SH-SY5Y (cell line): Measurements from ENCODE around the gene DOCK3.

Experiments
- GATA2 ChIP-seq: IDR thresholded peaks from 2 replicates; pipeline ENCODE4 v1.6.1; 2011; ENCODE audit warnings: mild to moderate bottlenecking, low read depth, low read length
- GATA3 ChIP-seq: IDR thresholded peaks from 2 replicates; pipeline ENCODE4 v1.6.1; 2011; ENCODE audit warnings: low read depth, mild to moderate bottlenecking, low read length, moderate library complexity

The DOCK3 gene

DNA sequence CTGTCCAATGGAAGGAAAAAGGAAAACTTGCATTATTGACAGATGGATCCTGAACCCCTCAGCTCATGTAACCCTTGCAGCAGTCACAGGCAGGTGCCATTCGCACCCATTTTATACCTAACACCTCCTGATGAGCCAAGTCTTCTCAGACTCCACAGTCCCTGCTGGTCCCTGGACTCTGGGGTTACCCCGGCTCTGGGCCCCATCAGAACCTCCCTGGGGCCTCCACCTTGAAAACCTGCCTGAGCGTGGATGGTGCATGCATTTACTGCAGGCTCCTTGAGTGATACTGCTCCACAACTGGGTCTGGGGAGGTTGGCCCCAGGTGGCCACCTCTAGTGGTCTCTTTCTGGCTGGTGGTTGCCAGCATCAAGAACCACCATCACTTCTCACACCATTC lies 15.9 kb upstream of the DOCK3 start:
- TF ChIP-seq GATA2 = no peak
- TF ChIP-seq GATA3 = no peak

DNA sequence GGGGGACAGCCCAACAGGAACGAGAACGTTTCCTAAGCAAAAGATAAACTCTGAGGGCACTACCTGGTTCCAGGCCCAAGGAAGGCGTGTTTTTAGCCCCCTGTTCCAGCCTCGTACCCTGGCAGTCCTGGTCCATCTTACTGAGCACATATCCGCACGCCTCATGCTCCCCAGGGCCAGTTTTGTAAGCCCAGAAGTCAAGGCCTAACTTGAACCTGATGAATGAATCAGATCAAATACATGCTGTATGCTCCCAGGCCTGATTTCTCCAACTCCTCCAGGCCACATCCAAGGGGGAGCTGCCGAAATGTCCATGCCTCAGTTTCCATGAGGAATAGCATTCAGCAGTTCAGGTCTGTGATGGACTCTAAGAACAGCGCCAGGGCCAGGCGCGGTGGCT lies 14.3 kb upstream of the DOCK3 start:
- TF ChIP-seq GATA3 = no peak
- no peak for TF ChIP-seq GATA2

DNA sequence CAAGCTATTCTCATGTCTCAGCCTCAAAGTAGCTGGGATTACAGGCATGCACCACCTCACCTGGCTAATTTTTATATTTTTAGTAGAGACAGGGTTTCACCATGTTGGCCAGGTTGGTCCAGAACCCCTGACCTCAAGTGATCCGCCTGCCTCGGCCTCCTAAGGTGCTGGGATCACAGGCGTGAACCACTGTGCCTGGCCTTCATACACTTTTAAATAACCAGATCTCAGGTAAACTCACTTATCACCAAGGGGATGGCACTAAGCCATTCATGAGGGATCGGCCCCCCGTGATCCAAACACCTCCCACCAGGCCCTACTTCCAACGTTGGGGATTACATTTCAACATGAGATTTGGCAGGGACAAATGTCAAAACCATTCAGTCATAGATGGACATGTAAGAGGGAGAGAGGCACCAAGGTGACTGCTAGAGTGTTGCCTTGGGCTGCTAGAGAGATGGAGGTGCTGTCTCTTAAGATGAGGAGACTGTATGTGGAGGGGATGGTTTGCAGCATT lies 13.3 kb upstream of the DOCK3 start:
- no peak for TF ChIP-seq GATA2
- TF ChIP-seq GATA3 = no peak

DNA sequence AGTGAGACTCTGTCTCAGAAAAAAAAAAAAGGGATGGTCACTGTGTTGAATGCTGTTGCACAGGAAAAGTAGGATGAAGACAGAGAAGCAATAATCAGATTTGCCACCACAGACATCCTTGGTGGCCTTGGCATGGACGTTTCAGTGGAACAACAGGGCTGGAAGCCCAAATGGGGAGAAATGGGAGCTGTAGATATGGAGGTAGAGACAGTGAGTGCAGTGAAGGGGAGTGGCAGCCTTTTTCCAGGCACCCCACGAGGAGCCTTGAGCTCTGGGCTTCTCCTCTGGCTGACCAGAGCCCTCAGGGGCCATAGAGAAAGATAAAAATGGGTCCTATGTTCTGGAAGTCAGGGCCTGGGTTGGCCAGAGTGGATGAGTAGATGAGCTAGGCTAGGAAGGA lies 12.3 kb upstream of the DOCK3 start:
- no peak for TF ChIP-seq GATA2
- no peak for TF ChIP-seq GATA3

DNA sequence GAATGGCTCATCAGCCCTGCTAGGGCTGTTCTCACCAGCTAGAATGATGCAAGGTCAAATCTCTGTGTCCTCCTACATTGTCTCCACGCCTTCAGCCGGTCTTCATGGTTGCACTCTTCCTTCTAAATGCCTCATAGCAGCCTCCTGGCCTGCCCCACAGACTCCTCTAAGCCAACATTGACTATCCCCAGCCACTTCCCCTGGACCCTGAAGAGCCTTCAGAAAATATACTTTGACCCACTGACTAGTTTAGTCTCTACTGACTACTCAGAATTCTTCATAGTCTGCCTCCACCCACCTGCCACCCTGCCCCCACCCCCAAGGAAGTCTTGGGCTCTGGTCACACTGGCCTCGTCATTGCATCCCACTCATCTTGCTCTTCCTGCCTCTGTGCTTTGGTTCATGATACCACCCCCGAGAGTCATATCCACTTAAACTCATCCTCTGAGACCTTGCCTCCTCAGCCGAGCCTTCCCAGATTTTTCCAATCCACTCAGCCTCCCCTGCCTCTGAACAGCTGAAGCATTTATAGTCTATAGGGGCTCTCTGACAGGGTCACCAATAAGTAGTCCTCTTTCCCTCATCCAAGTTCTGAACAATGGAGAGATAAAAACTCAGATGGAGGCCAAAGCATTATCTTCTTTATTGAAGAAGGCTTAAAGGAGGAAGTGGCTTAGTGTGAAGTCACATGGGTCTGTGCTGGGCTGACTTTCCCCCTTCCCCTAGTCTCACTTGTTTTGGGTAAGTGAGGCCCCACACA lies 9.5 kb upstream of the DOCK3 start:
- TF ChIP-seq GATA3 = no peak
- TF ChIP-seq GATA2 = no peak

DNA sequence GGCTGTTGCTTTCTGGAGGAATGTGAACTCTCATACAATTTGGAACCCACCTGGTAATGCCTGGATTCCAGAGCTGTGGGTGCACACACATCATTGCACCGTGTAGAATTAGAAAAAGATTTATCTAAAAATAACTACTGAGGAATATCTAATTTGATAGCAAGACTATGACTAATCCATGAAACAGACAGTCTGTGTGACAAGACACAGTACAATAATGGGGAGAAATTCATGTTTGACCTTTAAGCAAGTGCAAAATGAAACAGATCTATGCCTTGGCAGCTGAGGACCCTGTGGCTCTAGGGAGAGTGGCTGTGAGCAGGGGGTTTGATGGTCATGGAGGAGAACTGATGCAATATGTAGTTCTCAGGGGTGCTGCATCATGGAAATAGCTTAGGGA lies 7.9 kb upstream of the DOCK3 start:
- TF ChIP-seq GATA2 = no peak
- TF ChIP-seq GATA3 = no peak

DNA sequence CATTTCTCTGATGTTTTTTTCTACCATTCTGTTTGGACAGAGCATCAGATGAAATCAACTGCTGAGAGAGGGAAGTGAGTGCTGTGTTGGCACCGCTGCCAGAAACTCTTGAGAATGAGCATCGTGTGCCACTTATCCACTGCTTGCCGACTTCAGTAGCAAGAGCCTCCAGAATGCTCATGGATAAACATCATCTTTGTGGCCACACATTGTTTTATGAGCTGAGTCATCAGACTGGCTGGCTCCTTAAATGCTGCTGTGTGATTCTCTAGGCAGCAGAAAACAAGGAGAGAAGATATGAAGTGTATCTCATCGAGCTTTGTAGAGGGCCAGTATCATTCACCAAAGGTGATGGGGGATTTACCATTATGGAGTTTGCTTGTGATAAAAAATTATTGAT lies 3.4 kb upstream of the DOCK3 start:
- no peak for TF ChIP-seq GATA3
- TF ChIP-seq GATA2 = no peak

DNA sequence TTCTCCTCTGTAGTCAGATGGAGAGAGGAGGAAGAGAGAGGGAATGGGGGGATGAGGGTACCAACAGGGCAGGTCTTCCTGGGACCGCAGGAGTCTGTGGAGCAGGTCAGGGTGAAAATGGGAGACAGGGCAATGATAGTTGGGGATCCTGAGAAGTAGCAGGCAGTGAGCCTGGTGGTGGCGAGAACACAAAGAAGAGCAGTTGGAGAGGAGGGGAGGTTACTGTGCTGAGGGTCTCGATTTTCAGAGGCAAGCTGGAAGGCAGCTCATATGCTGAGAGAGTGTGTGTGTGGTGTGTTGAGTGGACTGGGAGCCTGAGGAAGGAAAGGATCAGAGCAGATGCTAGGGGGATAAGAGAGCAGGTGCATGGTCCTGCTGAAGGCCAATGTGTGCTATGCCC lies 2.1 kb upstream of the DOCK3 start:
- no peak for TF ChIP-seq GATA2
- no peak for TF ChIP-seq GATA3

DNA sequence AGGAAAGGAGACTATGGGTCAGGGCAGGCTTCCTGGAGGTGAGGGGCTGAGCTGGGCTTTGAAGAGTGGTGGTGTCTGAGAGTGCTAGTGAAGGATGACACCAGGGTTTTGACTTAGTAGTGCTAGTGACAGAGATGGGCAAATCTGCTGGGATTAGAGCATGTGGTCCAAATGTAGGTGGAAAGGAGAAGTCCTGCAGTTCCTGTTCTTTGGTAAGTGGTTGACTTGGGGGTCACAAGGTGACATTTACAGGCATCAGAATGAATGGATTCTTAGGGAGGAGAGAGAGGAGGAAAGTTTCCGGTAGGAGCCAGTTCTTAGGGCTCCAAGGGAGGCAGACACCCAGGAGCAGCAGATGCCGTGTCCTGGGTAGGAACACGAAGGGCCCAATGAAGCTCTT lies 796 bp upstream of the DOCK3 start:
- no peak for TF ChIP-seq GATA2
- TF ChIP-seq GATA3 = no peak

DNA sequence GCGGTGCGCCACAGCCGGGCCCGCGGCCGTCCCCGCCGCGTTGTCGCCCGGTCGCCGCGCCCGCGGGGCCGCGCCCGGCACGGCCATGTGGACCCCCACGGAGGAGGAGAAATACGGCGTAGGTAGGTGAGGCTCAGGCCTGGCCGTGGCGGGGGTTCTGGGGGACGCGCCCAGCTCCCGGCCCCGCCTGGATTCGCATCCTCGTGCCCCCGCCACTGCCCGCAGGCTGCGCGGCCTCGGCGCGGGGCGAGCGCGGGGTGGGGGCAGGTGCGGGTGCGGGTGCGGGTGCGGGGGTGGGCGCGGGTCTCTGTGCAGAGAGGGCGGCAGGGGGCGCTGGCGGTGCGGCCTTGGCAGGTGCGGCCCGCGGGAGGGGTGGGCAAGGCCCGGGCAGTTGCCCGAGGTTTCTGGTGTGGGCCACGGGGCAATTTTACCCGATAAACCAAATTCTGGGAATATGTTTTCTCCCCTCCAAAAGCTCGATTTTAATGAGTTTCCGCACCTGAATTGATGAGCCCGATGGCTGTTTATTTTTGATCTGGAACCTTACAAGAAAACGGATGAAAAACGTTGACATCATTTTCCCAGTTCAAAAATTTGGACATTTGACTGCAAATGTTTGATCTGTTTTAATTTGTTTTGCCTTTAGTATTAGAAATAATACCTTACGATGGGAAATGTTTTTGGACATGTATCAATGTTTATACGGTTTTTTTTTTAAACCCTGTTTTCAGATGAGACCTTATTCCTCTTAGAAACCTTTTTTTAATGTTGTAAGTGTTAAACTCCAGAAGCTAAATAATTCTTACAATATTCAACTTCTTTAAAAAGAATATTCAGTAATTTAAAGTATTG lies 678 bp downstream of the DOCK3 start:
- TF ChIP-seq GATA2 (no peak), GATA3 (no peak)

DNA sequence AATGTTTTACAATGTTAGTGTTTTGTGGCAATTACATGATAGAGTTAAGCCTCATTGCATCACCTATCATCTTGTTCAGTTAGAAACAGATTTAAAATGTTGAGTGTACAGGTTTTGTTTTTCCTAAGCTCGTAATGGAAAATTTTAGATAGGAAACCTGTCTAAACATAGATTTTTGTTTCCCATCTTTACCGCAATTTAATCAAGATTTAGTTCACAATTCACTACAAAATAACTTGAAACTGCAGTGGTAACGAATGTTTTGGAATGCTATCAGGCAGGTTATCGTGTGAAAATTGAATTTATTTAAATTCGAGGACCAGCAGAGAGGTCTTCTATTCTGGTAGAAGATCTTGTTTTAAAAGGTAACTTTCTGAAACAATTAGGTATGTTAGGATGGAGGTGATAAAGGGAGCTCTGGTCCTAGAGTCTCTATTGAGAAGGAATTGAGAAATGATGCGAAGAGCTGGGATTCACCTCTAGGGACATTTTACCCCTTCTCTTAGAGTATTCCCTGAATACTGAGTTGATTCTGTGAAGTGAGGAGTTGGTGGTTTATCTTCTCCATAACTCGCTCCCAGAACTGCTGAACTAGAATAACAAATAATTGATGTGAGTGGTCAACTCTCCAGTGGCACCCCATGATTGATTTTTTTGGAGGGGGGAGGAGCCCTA lies 1.4 kb downstream of the DOCK3 start:
- TF ChIP-seq GATA3 = no peak
- TF ChIP-seq GATA2 = no peak

DNA sequence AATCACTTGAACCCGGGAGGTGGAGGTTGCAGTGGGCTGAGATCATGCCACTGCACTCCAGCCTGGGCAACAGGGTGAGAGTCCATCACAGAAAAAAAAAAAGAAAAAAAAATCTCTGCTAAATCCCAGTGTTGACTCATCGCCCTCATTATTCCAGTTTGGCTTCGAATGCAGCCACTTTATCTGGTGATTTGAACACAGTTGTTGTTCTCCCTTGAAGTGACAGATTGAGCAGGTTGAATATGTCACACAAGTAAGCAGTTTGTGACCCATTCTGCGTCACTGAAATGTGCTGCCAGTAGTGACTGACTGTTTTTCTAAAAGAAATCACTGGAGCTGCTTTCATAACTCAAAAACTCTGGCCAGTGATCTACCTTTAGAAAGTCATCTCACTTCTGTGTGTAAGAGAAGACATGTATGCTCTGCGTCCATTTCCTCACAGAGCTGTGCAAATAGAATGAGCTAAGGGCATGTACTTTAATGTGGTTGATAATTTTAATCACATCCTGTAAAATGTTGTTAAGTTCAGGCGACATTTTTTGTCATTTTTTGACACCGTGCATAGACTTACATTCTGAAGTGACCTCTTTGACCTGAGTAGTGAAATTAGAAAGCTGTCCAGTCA lies 12.5 kb downstream of the DOCK3 start:
- TF ChIP-seq GATA2 (no peak), GATA3 (no peak)

DNA sequence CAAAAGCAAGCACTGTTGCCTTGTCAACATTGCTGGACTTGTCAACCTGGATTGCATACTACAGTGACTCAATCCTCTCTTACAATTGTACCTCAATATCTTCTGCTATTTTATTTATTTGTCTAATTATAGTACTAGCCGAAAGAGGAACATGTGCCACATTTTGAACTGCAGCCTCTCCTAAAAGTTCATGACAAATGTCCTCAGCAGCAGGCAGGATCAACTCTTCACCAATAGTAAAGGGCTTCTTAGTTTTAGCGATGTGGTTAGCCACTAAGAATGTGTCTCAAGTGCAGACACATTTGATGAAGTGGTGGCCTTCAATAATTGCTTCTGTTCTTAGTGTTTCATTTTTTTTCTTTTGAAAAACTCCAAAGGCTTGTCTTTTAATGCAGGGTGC lies 13.2 kb downstream of the DOCK3 start:
- no peak for TF ChIP-seq GATA2
- TF ChIP-seq GATA3 = no peak

DNA sequence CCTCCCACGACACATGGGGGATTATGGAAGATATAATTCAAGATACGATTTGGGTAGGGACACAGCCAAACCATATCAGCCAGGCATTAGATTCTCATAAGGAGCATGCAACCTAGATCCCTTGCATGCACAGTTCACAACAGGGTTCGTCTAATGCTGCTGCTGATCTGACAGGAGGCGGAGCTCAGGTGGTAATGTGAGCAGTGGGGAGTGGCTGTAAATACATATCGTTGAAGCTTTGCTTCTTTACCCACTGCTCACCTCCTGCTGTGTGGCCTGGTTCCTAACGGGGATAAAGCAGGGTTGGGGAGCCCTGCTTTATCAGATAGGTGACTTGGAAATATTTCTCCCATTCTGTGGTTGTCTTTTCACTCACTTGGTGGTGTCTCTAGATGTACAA lies 14.8 kb downstream of the DOCK3 start:
- TF ChIP-seq GATA3 (no peak), GATA2 (no peak)
